ENCODE data around the gene METTL8.

The METTL8 gene

GRCh38 chr2:171433763-171434012 lies at the start of gene METTL8:
Gene METTL8 (minus strand): TSS chr2:171433990. CDS start chr2:171392185, 41,805 bp downstream.
- intact Hi-C loops (cut with micrococcal nuclease) = loop anchor here (1.0 to 5.0 kb wide), 4 partner anchors 89 to 504 kb away; partner anchors contain the start of genes CYBRD1 and GORASP2
- H3K9me3 Mint-ChIP-seq = peaks cover 19% of the 10 kb centered on the region
- H3K27me3 Mint-ChIP-seq = no peaks in the 10 kb centered on the region
- H3K27ac Mint-ChIP-seq = peak within 1 kb of the TSS; percentile 93
- peaks cover 52% of the 10 kb centered on the region for H3K36me3 Mint-ChIP-seq (ENCODE audit: low read depth)
- H3K4me3 Mint-ChIP-seq = peak within 1 kb of the TSS; percentile 86
- H3K4me1 Mint-ChIP-seq (ENCODE audit: low read depth) = peaks cover 16% of the 10 kb centered on the region

GRCh38 chr2:171482877-171483276 lies 49.1 kb upstream of the METTL8 start:
- intact Hi-C loops (cut with micrococcal nuclease) = no loop called here
- no peaks in the 10 kb centered on the region for H3K9me3 Mint-ChIP-seq
- H3K36me3 Mint-ChIP-seq (ENCODE audit: low read depth) = peaks cover 62% of the 10 kb centered on the region
- H3K27me3 Mint-ChIP-seq = no peaks in the 10 kb centered on the region
- H3K27ac Mint-ChIP-seq = no peak overlapping the region
- H3K4me3 Mint-ChIP-seq = no peak overlapping the region
- H3K4me1 Mint-ChIP-seq (ENCODE audit: low read depth) = no peaks in the 10 kb centered on the region

GRCh38 chr2:171482308-171482707 lies 48.5 kb upstream of the METTL8 start:
- Mint-ChIP-seq H3K4me1 (ENCODE audit: low read depth) (no peaks in the 10 kb centered on the region), H3K27ac (no peak overlapping the region), H3K27me3 (no peaks in the 10 kb centered on the region), H3K4me3 (no peak overlapping the region), H3K36me3 (ENCODE audit: low read depth) (peaks cover 64% of the 10 kb centered on the region), H3K9me3 (no peaks in the 10 kb centered on the region)
- intact Hi-C loops (cut with micrococcal nuclease) = no loop called here

GRCh38 chr2:171480908-171481307 lies 47.1 kb upstream of the METTL8 start:
- Mint-ChIP-seq H3K4me3 (no peak overlapping the region), H3K27me3 (no peaks in the 10 kb centered on the region), H3K9me3 (no peaks in the 10 kb centered on the region), H3K36me3 (ENCODE audit: low read depth) (peaks cover 57% of the 10 kb centered on the region), H3K27ac (no peak overlapping the region), H3K4me1 (ENCODE audit: low read depth) (no peaks in the 10 kb centered on the region)
- intact Hi-C loops (cut with micrococcal nuclease) = no loop called here

GRCh38 chr2:171479154-171479814 lies 45.5 kb upstream of the METTL8 start:
- intact Hi-C loops (cut with micrococcal nuclease) = no loop called here
- Mint-ChIP-seq H3K27ac (no peak overlapping the region), H3K27me3 (no peaks in the 10 kb centered on the region), H3K4me3 (no peak overlapping the region), H3K4me1 (ENCODE audit: low read depth) (no peaks in the 10 kb centered on the region), H3K36me3 (ENCODE audit: low read depth) (peaks cover 59% of the 10 kb centered on the region), H3K9me3 (no peaks in the 10 kb centered on the region)

GRCh38 chr2:171478345-171478744 lies 44.6 kb upstream of the METTL8 start:
- H3K36me3 Mint-ChIP-seq (ENCODE audit: low read depth) = peaks cover 69% of the 10 kb centered on the region
- H3K4me3 Mint-ChIP-seq = no peak overlapping the region
- no peaks in the 10 kb centered on the region for H3K9me3 Mint-ChIP-seq
- no peak overlapping the region for H3K27ac Mint-ChIP-seq
- H3K4me1 Mint-ChIP-seq (ENCODE audit: low read depth) = no peaks in the 10 kb centered on the region
- H3K27me3 Mint-ChIP-seq = no peaks in the 10 kb centered on the region
- intact Hi-C loops (cut with micrococcal nuclease) = no loop called here

- intact Hi-C loops (cut with micrococcal nuclease) = no loop called here
- H3K36me3 Mint-ChIP-seq (ENCODE audit: low read depth) = peaks cover 70% of the 10 kb centered on the region
Measured at GRCh38 chr2:171475979-171476378, 42.2 kb upstream of the METTL8 start.

GRCh38 chr2:171470129-171470528 lies 36.3 kb upstream of the METTL8 start:
- no peaks in the 10 kb centered on the region for H3K9me3 Mint-ChIP-seq
- H3K4me3 Mint-ChIP-seq = no peak overlapping the region
- H3K36me3 Mint-ChIP-seq (ENCODE audit: low read depth) = peaks cover 62% of the 10 kb centered on the region
- intact Hi-C loops (cut with micrococcal nuclease) = no loop called here
- no peak overlapping the region for H3K27ac Mint-ChIP-seq
- H3K4me1 Mint-ChIP-seq (ENCODE audit: low read depth) = no peaks in the 10 kb centered on the region
- no peaks in the 10 kb centered on the region for H3K27me3 Mint-ChIP-seq

More at GRCh38 chr2:171475979-171476378, 42.2 kb upstream of the METTL8 start:
- H3K4me1 Mint-ChIP-seq (ENCODE audit: low read depth) = no peaks in the 10 kb centered on the region
- no peaks in the 10 kb centered on the region for H3K9me3 Mint-ChIP-seq
- H3K27ac Mint-ChIP-seq = no peak overlapping the region
- H3K4me3 Mint-ChIP-seq = no peak overlapping the region
- no peaks in the 10 kb centered on the region for H3K27me3 Mint-ChIP-seq

- H3K4me3 Mint-ChIP-seq = no peak overlapping the region
- no peaks in the 10 kb centered on the region for H3K4me1 Mint-ChIP-seq (ENCODE audit: low read depth)
- no peak overlapping the region for H3K27ac Mint-ChIP-seq
- no peaks in the 10 kb centered on the region for H3K9me3 Mint-ChIP-seq
- peaks cover 52% of the 10 kb centered on the region for H3K36me3 Mint-ChIP-seq (ENCODE audit: low read depth)
- no peaks in the 10 kb centered on the region for H3K27me3 Mint-ChIP-seq
- intact Hi-C loops (cut with micrococcal nuclease) = no loop called here
Measured at GRCh38 chr2:171469176-171469575, 35.4 kb upstream of the METTL8 start.

- no peak overlapping the region for H3K27ac Mint-ChIP-seq
- peaks cover 13% of the 10 kb centered on the region for H3K9me3 Mint-ChIP-seq
- no peak overlapping the region for H3K4me3 Mint-ChIP-seq
- H3K4me1 Mint-ChIP-seq (ENCODE audit: low read depth) = no peaks in the 10 kb centered on the region
- H3K27me3 Mint-ChIP-seq = no peaks in the 10 kb centered on the region
- intact Hi-C loops (cut with micrococcal nuclease) = no loop called here
- peaks cover 42% of the 10 kb centered on the region for H3K36me3 Mint-ChIP-seq (ENCODE audit: low read depth)
Measured at GRCh38 chr2:171460537-171460936, 26.7 kb upstream of the METTL8 start.

GRCh38 chr2:171459498-171459897 lies 25.7 kb upstream of the METTL8 start:
- H3K36me3 Mint-ChIP-seq (ENCODE audit: low read depth) = peaks cover 50% of the 10 kb centered on the region
- H3K9me3 Mint-ChIP-seq = peaks cover 13% of the 10 kb centered on the region
- no peaks in the 10 kb centered on the region for H3K4me1 Mint-ChIP-seq (ENCODE audit: low read depth)
- intact Hi-C loops (cut with micrococcal nuclease) = no loop called here
- no peak overlapping the region for H3K4me3 Mint-ChIP-seq
- H3K27me3 Mint-ChIP-seq = no peaks in the 10 kb centered on the region
- H3K27ac Mint-ChIP-seq = no peak overlapping the region

- Mint-ChIP-seq H3K36me3 (ENCODE audit: low read depth) (peaks cover 59% of the 10 kb centered on the region), H3K4me3 (no peak overlapping the region), H3K27me3 (no peaks in the 10 kb centered on the region), H3K4me1 (ENCODE audit: low read depth) (no peaks in the 10 kb centered on the region), H3K27ac (no peak overlapping the region), H3K9me3 (peaks cover under 1% of the 10 kb centered on the region)
- intact Hi-C loops (cut with micrococcal nuclease) = no loop called here
Measured at GRCh38 chr2:171452773-171453172, 19.0 kb upstream of the METTL8 start.

- Mint-ChIP-seq H3K9me3 (no peaks in the 10 kb centered on the region), H3K36me3 (ENCODE audit: low read depth) (peaks cover 68% of the 10 kb centered on the region), H3K27me3 (no peaks in the 10 kb centered on the region), H3K4me3 (no peak overlapping the region), H3K4me1 (ENCODE audit: low read depth) (no peaks in the 10 kb centered on the region), H3K27ac (no peak overlapping the region)
- intact Hi-C loops (cut with micrococcal nuclease) = no loop called here
Measured at GRCh38 chr2:171451074-171451473, 17.3 kb upstream of the METTL8 start.

- no peaks in the 10 kb centered on the region for H3K27me3 Mint-ChIP-seq
- H3K27ac Mint-ChIP-seq = no peak overlapping the region
- H3K9me3 Mint-ChIP-seq = no peaks in the 10 kb centered on the region
- H3K4me3 Mint-ChIP-seq = no peak overlapping the region
- H3K36me3 Mint-ChIP-seq (ENCODE audit: low read depth) = peaks cover 68% of the 10 kb centered on the region
- intact Hi-C loops (cut with micrococcal nuclease) = no loop called here
- no peaks in the 10 kb centered on the region for H3K4me1 Mint-ChIP-seq (ENCODE audit: low read depth)
Measured at GRCh38 chr2:171447675-171448074, 13.9 kb upstream of the METTL8 start.

- no peak overlapping the region for H3K27ac Mint-ChIP-seq
- H3K36me3 Mint-ChIP-seq (ENCODE audit: low read depth) = peaks cover 80% of the 10 kb centered on the region
- H3K27me3 Mint-ChIP-seq = no peaks in the 10 kb centered on the region
- H3K4me3 Mint-ChIP-seq = no peak overlapping the region
- no peaks in the 10 kb centered on the region for H3K9me3 Mint-ChIP-seq
- intact Hi-C loops (cut with micrococcal nuclease) = no loop called here
- no peaks in the 10 kb centered on the region for H3K4me1 Mint-ChIP-seq (ENCODE audit: low read depth)
Measured at GRCh38 chr2:171441470-171441869, 7.7 kb upstream of the METTL8 start.
